K562 (cell line): ENCODE data around the gene TAF10. TPM values are rescaled to one million over a fixed set of nuclear protein-coding genes. Genes with fewer than 3 reads are reported as not detected.

Source experiments
- CCAR2 ChIP-seq: fragments of 200-400 bp; formaldehyde crosslinking; IDR thresholded peaks from 2 replicates; pipeline ENCODE4 v1.6.1; 2017; ENCODE audit warnings: mild to moderate bottlenecking, low read depth, low read length
- HNRNPLL ChIP-seq: fragments of 200-400 bp; formaldehyde crosslinking; IDR thresholded peaks from 2 replicates; pipeline ENCODE4 v1.6.1; 2017; ENCODE audit warnings: low read length, low read depth, mild to moderate bottlenecking; ENCODE audit not compliant: poor library complexity, severe bottlenecking
- JUND ChIP-seq, 2 experiments: IDR thresholded peaks; 2 replicates in 1 of 2; 3 replicates in 1 of 2; pipeline ENCODE4 v1.6.1; 2011; ENCODE audit warnings: borderline replicate concordance in 2 of 2, low read depth in 2 of 2, low read length in 2 of 2, improper control_type of control experiment in 1 of 2, missing biosample characterization in 1 of 2, missing genetic modification characterization in 1 of 2, missing genetic modification reagents in 1 of 2
- KAT8 ChIP-seq: fragments of 450-650 bp; IDR thresholded peaks from 2 replicates; pipeline ENCODE4 v1.6.1; 2016; ENCODE audit warnings: low read depth, mild to moderate bottlenecking
- MAZ ChIP-seq, 2 experiments: fragments of 450-650 bp in 1 of 2; sonication (generic) in 1 of 2; formaldehyde crosslinking; IDR thresholded peaks in 1 of 2; conservative IDR thresholded peaks in 1 of 2; 2 replicates each; pipeline versions ENCODE4 v1.4.0 to v1.5.0; 2020; ENCODE audit warnings: mild to moderate bottlenecking in 1 of 2, missing genetic modification reagents in 1 of 2
- NCOA4 ChIP-seq: fragments of 450-650 bp; IDR thresholded peaks from 2 replicates; pipeline ENCODE4 v1.6.1; 2018; ENCODE audit warnings: mild to moderate bottlenecking; ENCODE audit not compliant: partially characterized antibody
- NEUROD1 ChIP-seq: fragments of 150-350 bp; IDR thresholded peaks from 2 replicates; pipeline ENCODE4 v1.6.1; 2014; ENCODE audit warnings: borderline replicate concordance, low read length, low read depth; ENCODE audit not compliant: partially characterized antibody
- SAFB2 ChIP-seq: fragments of 200-400 bp; formaldehyde crosslinking; IDR thresholded peaks from 2 replicates; pipeline ENCODE4 v1.6.1; 2018; ENCODE audit warnings: borderline replicate concordance, low read length, low read depth, moderate library complexity; ENCODE audit not compliant: severe bottlenecking
- SRSF1 ChIP-seq: fragments of 200-400 bp; formaldehyde crosslinking; IDR thresholded peaks from 2 replicates; pipeline ENCODE4 v1.6.1; 2017; ENCODE audit warnings: mild to moderate bottlenecking, low read depth, low read length, moderate library complexity
- SRSF3 ChIP-seq: fragments of 200-400 bp; formaldehyde crosslinking; IDR thresholded peaks from 2 replicates; pipeline ENCODE4 v1.6.1; 2016; ENCODE audit warnings: mild to moderate bottlenecking, low read length, moderate library complexity; ENCODE audit not compliant: insufficient read depth
- TBL1XR1 ChIP-seq, 2 experiments: IDR thresholded peaks; 2 replicates each; pipeline ENCODE4 v1.6.1; 2012; ENCODE audit warnings: improper control_type of control experiment in 2 of 2, low read length in 2 of 2, mild to moderate bottlenecking in 1 of 2
- THAP12 ChIP-seq: fragments of 250-450 bp; sonication (Bioruptor Pico); IDR thresholded peaks from 2 replicates; pipeline ENCODE4 v1.9.0; 2021; ENCODE audit warnings: mild to moderate bottlenecking, inconsistent platforms
- USF2 ChIP-seq: sonication (generic); formaldehyde crosslinking; IDR thresholded peaks from 2 replicates; pipeline ENCODE4 v1.5.0; 2020; ENCODE audit warnings: missing genetic modification reagents
- ZNF184 ChIP-seq: sonication (generic); formaldehyde crosslinking; IDR thresholded peaks from 2 replicates; pipeline ENCODE4 v1.5.0; 2020; ENCODE audit warnings: missing genetic modification reagents
- ZNF354B ChIP-seq: fragments of 250-450 bp; sonication (Bioruptor Pico); IDR thresholded peaks from 2 replicates; pipeline ENCODE4 v1.4.0; 2020
- ZNF445 ChIP-seq: fragments of 250-450 bp; sonication (Bioruptor Pico); IDR thresholded peaks from 2 replicates; pipeline ENCODE4 v1.4.0; 2020; ENCODE audit warnings: low read depth, mild to moderate bottlenecking, moderate library complexity
- polyA plus RNA-seq, 8 experiments: library from polyadenylated mRNA; depleted of rRNA in 4 of 8; stranded (reverse) in 5 of 8; unstranded in 3 of 8; fragments of >200 nt; fragmentation: Nextera tagmentation in 2 of 8; fragmentation: Illumina TruSeq in 1 of 8; extraction: Ambion mirVana in 2 of 8; extraction: Trizol in 1 of 8; gene quantifications; 2 replicates each; pipeline versions ENCODE4 v1.2.1 to v1.2.3, GENCODE V29; 2011 to 2014; ENCODE audit warnings: inconsistent platforms in 1 of 8, missing spikeins in 1 of 8
- total RNA-seq, 7 experiments: library from RNA; depleted of rRNA in 6 of 7; stranded (reverse); fragments of >200 nt in 6 of 7; fragmentation: Illumina TruSeq in 2 of 7; extraction: Trizol in 2 of 7; gene quantifications; 2 replicates each; pipeline versions ENCODE4 v1.2.1 to v1.2.3, GENCODE V29; 2011 to 2021; ENCODE audit warnings: low replicate concordance in 1 of 7
- TF ChIP-seq, protein P1 (sequence below): sonication (generic); formaldehyde crosslinking; IDR thresholded peaks from 2 replicates; pipeline ENCODE4 v1.8.0; 2022; ENCODE audit warnings: mild to moderate bottlenecking, missing genetic modification reagents, borderline replicate concordance
- TF ChIP-seq, protein P2 (sequence below): IDR thresholded peaks from 2 replicates; pipeline ENCODE4 v1.6.1; 2014; ENCODE audit warnings: antibody characterized with exemption

TAF10 gene
- total and polyA plus RNA-seq, 9 of the 15 experiments (the other 6 are each of a cell fraction or from before 2014, with no cell fraction given), result 19.5 to 197 (median 121) TPM

GRCh38 chr11:6612213-6613041 lies at the start of gene TAF10 (continued):
- TF ChIP-seq SRSF1 (no peak), NEUROD1 (peak; percentile 45), KAT8 (no peak), MAZ (CRISPR knock-in tag; conservative IDR thresholded peaks at IDR 0.05 in 1 of 2, IDR thresholded peaks at IDR 0.05 in 1 of 2) (peak; percentile 92 to 95), SRSF3 (no peak), NCOA4 (no peak), THAP12 (CRISPR knock-in tag) (peak; percentile 81; the same call in 1 of the 2 replicates), TBL1XR1 (IDR thresholded peaks at IDR 0.05; ENCODE audit: low read length in 2 of 2) (no peak), USF2 (CRISPR knock-in tag) (no peak), JUND (IDR thresholded peaks at IDR 0.05; ENCODE audit: borderline replicate concordance, low read depth, low read length) (peak; percentile 93), JUND (tag; IDR thresholded peaks at IDR 0.05; ENCODE audit: borderline replicate concordance, low read depth, low read length) (peak; percentile 85; the same call in 2 of the 3 replicates), ZNF354B (CRISPR knock-in tag) (no peak; the same call in 1 of the 2 replicates), ZNF184 (CRISPR knock-in tag) (no peak), HNRNPLL (peak; percentile 99), CCAR2 (no peak), SAFB2 (no peak), ZNF445 (CRISPR knock-in tag) (peak; percentile 16; the same call in 1 of the 2 replicates)
- TF ChIP-seq, protein P1, sequence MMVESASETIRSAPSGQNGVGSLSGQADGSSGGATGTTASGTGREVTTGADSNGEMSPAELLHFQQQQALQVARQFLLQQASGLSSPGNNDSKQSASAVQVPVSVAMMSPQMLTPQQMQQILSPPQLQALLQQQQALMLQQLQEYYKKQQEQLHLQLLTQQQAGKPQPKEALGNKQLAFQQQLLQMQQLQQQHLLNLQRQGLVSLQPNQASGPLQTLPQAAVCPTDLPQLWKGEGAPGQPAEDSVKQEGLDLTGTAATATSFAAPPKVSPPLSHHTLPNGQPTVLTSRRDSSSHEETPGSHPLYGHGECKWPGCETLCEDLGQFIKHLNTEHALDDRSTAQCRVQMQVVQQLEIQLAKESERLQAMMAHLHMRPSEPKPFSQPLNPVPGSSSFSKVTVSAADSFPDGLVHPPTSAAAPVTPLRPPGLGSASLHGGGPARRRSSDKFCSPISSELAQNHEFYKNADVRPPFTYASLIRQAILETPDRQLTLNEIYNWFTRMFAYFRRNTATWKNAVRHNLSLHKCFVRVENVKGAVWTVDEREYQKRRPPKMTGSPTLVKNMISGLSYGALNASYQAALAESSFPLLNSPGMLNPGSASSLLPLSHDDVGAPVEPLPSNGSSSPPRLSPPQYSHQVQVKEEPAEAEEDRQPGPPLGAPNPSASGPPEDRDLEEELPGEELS (CRISPR knock-in tag), result no peak
- TF ChIP-seq, protein P2, sequence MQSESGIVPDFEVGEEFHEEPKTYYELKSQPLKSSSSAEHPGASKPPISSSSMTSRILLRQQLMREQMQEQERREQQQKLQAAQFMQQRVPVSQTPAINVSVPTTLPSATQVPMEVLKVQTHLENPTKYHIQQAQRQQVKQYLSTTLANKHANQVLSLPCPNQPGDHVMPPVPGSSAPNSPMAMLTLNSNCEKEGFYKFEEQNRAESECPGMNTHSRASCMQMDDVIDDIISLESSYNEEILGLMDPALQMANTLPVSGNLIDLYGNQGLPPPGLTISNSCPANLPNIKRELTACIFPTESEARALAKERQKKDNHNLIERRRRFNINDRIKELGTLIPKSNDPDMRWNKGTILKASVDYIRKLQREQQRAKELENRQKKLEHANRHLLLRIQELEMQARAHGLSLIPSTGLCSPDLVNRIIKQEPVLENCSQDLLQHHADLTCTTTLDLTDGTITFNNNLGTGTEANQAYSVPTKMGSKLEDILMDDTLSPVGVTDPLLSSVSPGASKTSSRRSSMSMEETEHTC, result no peak
